ENCODE data around the gene ERVMER34-1. TPM values are rescaled to one million over a fixed set of nuclear protein-coding genes. Genes with fewer than 3 reads are reported as not detected.

The ERVMER34-1 gene
- total RNA-seq, 3 donors from 2014 or later = 1.6 to 2.8 TPM; not detected in 1

- H3K27me3 ChIP-seq = no peaks in the 10 kb centered on the region
- intact Hi-C loops (cut with DNase I; ENCODE audit: low total_unique reads) = loop anchor here (10.0 kb wide), 1 partner anchor 1953 kb away; no protein-coding TSS in a partner anchor
- peak overlapping the region; percentile 81 to 98 (median 93) for H3K4me3 ChIP-seq
- H3K27ac ChIP-seq = peak overlapping the region; percentile 95 to 97
- TF ChIP-seq POLR2A (IDR thresholded peaks at IDR 0.05) = no peak
- no peak for TF ChIP-seq POLR2AphosphoS5 (IDR thresholded peaks at IDR 0.05)
- TF ChIP-seq CTCF (IDR thresholded peaks at IDR 0.05) = no peak
- no peaks in the 10 kb centered on the region for H3K36me3 ChIP-seq
- no peaks in the 10 kb centered on the region for H3K9me3 ChIP-seq
- H3K4me1 ChIP-seq = peaks cover 0 to 18% of the 10 kb centered on the region in 2 donors
- no peak for DNase-seq (ENCODE audit: low spot score in 2 of 2)
Observed at GRCh38 chr4:52711834-52712250, 39.4 kb downstream of the ERVMER34-1 start.

GRCh38 chr4:52711272-52711671, 40.0 kb downstream of the ERVMER34-1 start:
- no peaks in the 10 kb centered on the region for H3K36me3 ChIP-seq
- H3K4me1 ChIP-seq = peaks cover 0 to 18% of the 10 kb centered on the region in 2 donors
- TF ChIP-seq POLR2A (IDR thresholded peaks at IDR 0.05) = no peak
- TF ChIP-seq CTCF (IDR thresholded peaks at IDR 0.05) = no peak
- TF ChIP-seq POLR2AphosphoS5 (IDR thresholded peaks at IDR 0.05) = no peak
- intact Hi-C loops (cut with DNase I; ENCODE audit: low total_unique reads) = loop anchor here (10.0 kb wide), 1 partner anchor 1954 kb away; no protein-coding TSS in a partner anchor
- DNase-seq (ENCODE audit: low spot score in 2 of 2) = no peak
- H3K27me3 ChIP-seq = no peaks in the 10 kb centered on the region
- H3K4me3 ChIP-seq = no peak overlapping the region
- H3K9me3 ChIP-seq = no peaks in the 10 kb centered on the region
- peak overlapping the region in 1 of 2 donors; percentile 95 for H3K27ac ChIP-seq

GRCh38 chr4:52709155-52709554, 42.1 kb downstream of the ERVMER34-1 start:
- no peak for DNase-seq (ENCODE audit: low spot score in 2 of 2)
- Histone ChIP-seq H3K36me3 (no peaks in the 10 kb centered on the region), H3K27ac (no peak overlapping the region), H3K4me1 (peaks cover 0 to 8% of the 10 kb centered on the region in 2 donors), H3K4me3 (no peak overlapping the region), H3K27me3 (no peaks in the 10 kb centered on the region), H3K9me3 (no peaks in the 10 kb centered on the region)
- TF ChIP-seq POLR2A (IDR thresholded peaks at IDR 0.05) (no peak), CTCF (IDR thresholded peaks at IDR 0.05) (no peak), POLR2AphosphoS5 (IDR thresholded peaks at IDR 0.05) (no peak)
- intact Hi-C loops (cut with DNase I; ENCODE audit: low total_unique reads) = no loop called here

- no peak for TF ChIP-seq POLR2A (IDR thresholded peaks at IDR 0.05)
- no peak for TF ChIP-seq CTCF (IDR thresholded peaks at IDR 0.05)
- TF ChIP-seq POLR2AphosphoS5 (IDR thresholded peaks at IDR 0.05) = no peak
- H3K4me1 ChIP-seq = no peaks in the 10 kb centered on the region
- intact Hi-C loops (cut with DNase I; ENCODE audit: low total_unique reads) = no loop called here
- H3K4me3 ChIP-seq = no peak overlapping the region
- no peak for DNase-seq (ENCODE audit: low spot score in 2 of 2)
- no peak overlapping the region for H3K27ac ChIP-seq
- no peaks in the 10 kb centered on the region for H3K9me3 ChIP-seq
- no peaks in the 10 kb centered on the region for H3K27me3 ChIP-seq
- H3K36me3 ChIP-seq = no peaks in the 10 kb centered on the region
Observed at GRCh38 chr4:52704661-52705060, 46.6 kb downstream of the ERVMER34-1 start.

- Histone ChIP-seq H3K4me3 (no peak overlapping the region), H3K27me3 (no peaks in the 10 kb centered on the region), H3K9me3 (no peaks in the 10 kb centered on the region), H3K4me1 (no peaks in the 10 kb centered on the region), H3K27ac (no peak overlapping the region), H3K36me3 (no peaks in the 10 kb centered on the region)
- no peak for TF ChIP-seq POLR2A (IDR thresholded peaks at IDR 0.05)
- no peak for TF ChIP-seq CTCF (IDR thresholded peaks at IDR 0.05)
- no peak for TF ChIP-seq POLR2AphosphoS5 (IDR thresholded peaks at IDR 0.05)
- no peak for DNase-seq (ENCODE audit: low spot score in 2 of 2)
- intact Hi-C loops (cut with DNase I; ENCODE audit: low total_unique reads) = no loop called here
Observed at GRCh38 chr4:52704133-52704532, 47.1 kb downstream of the ERVMER34-1 start.
